Smooth muscle cell of the brain vasculature (primary cell): ENCODE measurements around the gene ARMC7.
A peak's percentile ranks its signal among the peaks of the same experiment; 100 is the strongest.
"Not testable (repeated sequence)": the region's sequence is repeated elsewhere in the genome, so short reads cannot be mapped to it uniquely, and the experiment has no call there.

Source experiments
- DNase-seq: peaks from one replicate; pipeline ENCODE4 v3.0.0-alpha.2; 2012; ENCODE audit warnings: low read depth, low spot score

ARMC7 gene

GRCh38 chr17:75154195-75155106 lies 44.7 kb downstream of the ARMC7 start, which contains the start of gene JPT1:
Gene JPT1, minus strand, starts transcription at chr17:75154512. Its CDS starts 115 bp downstream, at chr17:75154397.
- peak; percentile 97 for DNase-seq

- no peak for DNase-seq
Observed at GRCh38 chr17:75155191-75155601, 45.4 kb downstream of the ARMC7 start.

- not testable (repeated sequence) for DNase-seq
Observed at GRCh38 chr17:75158480-75158879, 48.7 kb downstream of the ARMC7 start.

GRCh38 chr17:75159196-75160031 lies 49.6 kb downstream of the ARMC7 start:
- no peak for DNase-seq

GRCh38 chr17:75160211-75160610 lies 50.4 kb downstream of the ARMC7 start:
- DNase-seq = no peak

- no peak for DNase-seq
Observed at GRCh38 chr17:75163074-75163473, 53.3 kb downstream of the ARMC7 start.

GRCh38 chr17:75164606-75165005 lies 54.8 kb downstream of the ARMC7 start:
- DNase-seq = not testable (repeated sequence)

- DNase-seq = no peak
Observed at GRCh38 chr17:75168998-75169397, 59.2 kb downstream of the ARMC7 start.

GRCh38 chr17:75173526-75173925 lies 63.8 kb downstream of the ARMC7 start:
- DNase-seq = no peak

- no peak for DNase-seq
Observed at GRCh38 chr17:75174996-75175395, 65.2 kb downstream of the ARMC7 start.

GRCh38 chr17:75176625-75177024 lies 66.9 kb downstream of the ARMC7 start:
- no peak for DNase-seq

GRCh38 chr17:75178453-75178852 lies 68.7 kb downstream of the ARMC7 start:
- DNase-seq = no peak
